Measurements from ENCODE around the gene PPP2R2B. TPM values are rescaled to one million over a fixed set of nuclear protein-coding genes. Genes with fewer than 3 reads are reported as not detected.

PPP2R2B gene
- polyA plus RNA-seq, 3 donors = 0.08 TPM; not detected in 2

GRCh38 chr5:146805081-146805480 lies 73.5 kb downstream of the PPP2R2B start:
- no peak for TF ChIP-seq CTCF (IDR thresholded peaks at IDR 0.05)
- Histone ChIP-seq H3K4me1 (ENCODE audit: control insufficient read depth in 1 of 2, insufficient read depth in 2 of 2, low read length in 2 of 2) (no peaks in the 10 kb centered on the region), H3K4me2 (replicated peaks; ENCODE audit: extremely low read depth, low read length, poor library complexity, severe bottlenecking) (no peak overlapping the region), H3K79me2 (ENCODE audit: insufficient read depth, low read length) (no peaks in the 10 kb centered on the region), H3K27me3 (ENCODE audit: control insufficient read depth in 2 of 2, insufficient read depth in 2 of 2, low read length in 2 of 2) (no peaks in the 10 kb centered on the region), H3K9me3 (replicated peaks in 1 of 2; ENCODE audit: control insufficient read depth in 1 of 2, insufficient read depth in 1 of 2, low read length in 2 of 2) (no peaks in the 10 kb centered on the region), H2AFZ (ENCODE audit: insufficient read depth, low read depth, low read length, poor library complexity, severe bottlenecking) (no peak overlapping the region), H3K9ac (ENCODE audit: insufficient read depth, low read length, poor library complexity, severe bottlenecking) (no peak overlapping the region), H3K27ac (ENCODE audit: low read depth in 1 of 2, low read length in 2 of 2) (no peak overlapping the region), H4K20me1 (ENCODE audit: insufficient read depth, low read length) (no peaks in the 10 kb centered on the region), H3K4me3 (replicated peaks in 1 of 3; ENCODE audit: low read depth in 2 of 3, low read length in 3 of 3) (no peak overlapping the region), H3K36me3 (replicated peaks in 1 of 2; ENCODE audit: control insufficient read depth in 1 of 2, insufficient read depth in 2 of 2, low read length in 2 of 2) (no peaks in the 10 kb centered on the region)
- Mint-ChIP-seq H3K9me3 (peaks cover 0 to 4% (median 0%) of the 10 kb centered on the region in 7 donors), H3K4me3 (no peak overlapping the region), H3K4me1 (no peaks in the 10 kb centered on the region), H3K27me3 (ENCODE audit: low read depth in 3 of 3) (no peaks in the 10 kb centered on the region), H3K36me3 (no peaks in the 10 kb centered on the region), H3K27ac (no peak overlapping the region)
- WGBS (ENCODE audit: insufficient coverage) = 100% methylated on average over 1 of the region's 1 CpG
- DNase-seq = no peak
- intact Hi-C loops (cut with micrococcal nuclease) = no loop called here

- no CpG with 5 or more reads among the region's 3 CpGs for WGBS (ENCODE audit: insufficient coverage)
- Histone ChIP-seq H3K4me2 (replicated peaks; ENCODE audit: extremely low read depth, low read length, poor library complexity, severe bottlenecking) (no peak overlapping the region), H3K9me3 (replicated peaks in 1 of 2; ENCODE audit: control insufficient read depth in 1 of 2, insufficient read depth in 1 of 2, low read length in 2 of 2) (no peaks in the 10 kb centered on the region), H3K4me3 (replicated peaks in 1 of 3; ENCODE audit: low read depth in 2 of 3, low read length in 3 of 3) (no peak overlapping the region), H3K79me2 (ENCODE audit: insufficient read depth, low read length) (no peaks in the 10 kb centered on the region), H4K20me1 (ENCODE audit: insufficient read depth, low read length) (no peaks in the 10 kb centered on the region), H3K27me3 (ENCODE audit: control insufficient read depth in 2 of 2, insufficient read depth in 2 of 2, low read length in 2 of 2) (no peaks in the 10 kb centered on the region), H3K4me1 (ENCODE audit: control insufficient read depth in 1 of 2, insufficient read depth in 2 of 2, low read length in 2 of 2) (no peaks in the 10 kb centered on the region), H3K36me3 (replicated peaks in 1 of 2; ENCODE audit: control insufficient read depth in 1 of 2, insufficient read depth in 2 of 2, low read length in 2 of 2) (no peaks in the 10 kb centered on the region), H3K27ac (ENCODE audit: low read depth in 1 of 2, low read length in 2 of 2) (no peak overlapping the region), H3K9ac (ENCODE audit: insufficient read depth, low read length, poor library complexity, severe bottlenecking) (no peak overlapping the region), H2AFZ (ENCODE audit: insufficient read depth, low read depth, low read length, poor library complexity, severe bottlenecking) (no peak overlapping the region)
- DNase-seq = no peak
- TF ChIP-seq CTCF (IDR thresholded peaks at IDR 0.05) = no peak
- intact Hi-C loops (cut with micrococcal nuclease) = no loop called here
- Mint-ChIP-seq H3K27me3 (ENCODE audit: low read depth in 3 of 3) (no peaks in the 10 kb centered on the region), H3K4me1 (no peaks in the 10 kb centered on the region), H3K9me3 (no peaks in the 10 kb centered on the region), H3K36me3 (no peaks in the 10 kb centered on the region), H3K4me3 (no peak overlapping the region), H3K27ac (no peak overlapping the region)
Observed at GRCh38 chr5:146802945-146803522, 75.5 kb downstream of the PPP2R2B start.
